Measurements from ENCODE around the gene HEY2.
"Not testable (repeated sequence)": the region's sequence is repeated elsewhere in the genome, so short reads cannot be mapped to it uniquely, and the experiment has no call there.

HEY2 gene

DNA sequence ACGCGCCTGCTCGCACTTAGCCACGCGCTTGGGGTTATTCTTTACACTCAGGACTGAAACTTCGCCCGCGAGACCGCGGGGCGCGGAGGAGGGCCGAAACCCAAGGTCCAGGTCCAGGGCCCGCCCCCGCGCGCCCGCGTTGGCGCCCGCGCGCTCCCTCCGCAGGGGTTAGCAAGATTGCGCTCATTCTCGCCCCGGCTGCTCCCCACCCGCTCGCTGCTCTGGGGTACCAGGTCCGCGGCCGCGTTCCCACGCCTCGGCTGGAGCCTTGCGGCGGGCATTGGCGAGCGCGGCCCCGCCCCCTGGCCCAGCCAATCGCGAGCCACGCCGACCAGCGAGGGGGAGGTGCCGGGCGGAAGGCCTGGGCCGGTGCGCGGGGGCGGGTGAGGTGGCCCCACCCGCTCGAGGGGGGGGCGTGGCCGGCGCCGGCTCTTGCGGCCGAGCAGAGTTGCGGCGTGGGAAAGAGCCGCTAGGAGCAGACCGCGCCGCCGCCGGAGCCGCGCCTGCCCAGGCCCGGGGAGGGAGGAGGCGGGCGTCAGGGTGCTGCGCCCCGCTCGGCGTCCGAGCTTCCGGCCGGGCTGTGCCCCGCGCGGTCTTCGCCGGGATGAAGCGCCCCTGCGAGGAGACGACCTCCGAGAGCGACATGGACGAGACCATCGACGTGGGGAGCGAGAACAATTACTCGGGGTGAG lies at the start of gene HEY2:
TSS of gene HEY2 (plus strand) at position 460 of the 692 bp plus-strand sequence. CDS start at position 605, 145 bp downstream.
- peak; percentile 55 to 98 (median 93) for DNase-seq

GRCh38 chr6:125700581-125701353 lies 48.7 kb upstream of the HEY2 start:
- DNase-seq: peak in 30 of 51 donors; percentile 1 to 81 (median 24)

DNA sequence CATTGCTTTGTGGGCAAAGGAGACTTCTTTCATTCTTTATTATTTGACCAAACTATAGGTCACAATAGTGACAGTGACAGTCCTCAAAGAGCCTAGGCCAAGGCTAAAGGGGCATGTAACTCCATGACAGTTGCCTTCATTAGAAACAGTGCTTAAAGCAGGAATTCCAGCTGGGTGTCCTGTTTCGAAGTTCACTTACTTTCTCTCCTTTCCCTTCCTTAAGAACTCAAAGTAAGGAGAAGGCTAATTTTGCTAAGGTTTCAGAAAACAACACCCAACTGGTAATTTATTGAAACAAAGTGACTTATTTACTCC lies 48.1 kb upstream of the HEY2 start:
- DNase-seq: peak in 1 of 51 donors; percentile 43

DNA sequence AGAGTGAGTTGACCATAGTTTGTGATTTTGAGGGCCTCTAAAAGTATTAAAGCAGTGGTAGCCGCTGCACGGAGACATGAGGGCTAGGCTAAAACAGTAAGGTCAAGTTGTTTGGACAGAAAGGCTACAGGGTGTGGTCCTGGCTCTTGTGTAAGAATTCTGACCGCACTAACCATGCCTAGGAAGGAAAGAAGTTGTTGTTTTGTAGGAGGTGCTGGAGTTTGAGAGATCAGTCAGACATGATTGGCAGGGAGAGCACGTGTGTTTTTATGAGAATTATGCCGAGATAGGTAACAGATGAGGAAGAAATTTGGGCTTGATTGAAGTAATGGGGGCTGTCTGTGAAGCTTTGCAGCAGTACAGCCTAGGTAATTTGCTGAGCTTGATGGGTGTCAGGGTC lies 45.5 kb upstream of the HEY2 start:
- not testable (repeated sequence) for DNase-seq

DNA sequence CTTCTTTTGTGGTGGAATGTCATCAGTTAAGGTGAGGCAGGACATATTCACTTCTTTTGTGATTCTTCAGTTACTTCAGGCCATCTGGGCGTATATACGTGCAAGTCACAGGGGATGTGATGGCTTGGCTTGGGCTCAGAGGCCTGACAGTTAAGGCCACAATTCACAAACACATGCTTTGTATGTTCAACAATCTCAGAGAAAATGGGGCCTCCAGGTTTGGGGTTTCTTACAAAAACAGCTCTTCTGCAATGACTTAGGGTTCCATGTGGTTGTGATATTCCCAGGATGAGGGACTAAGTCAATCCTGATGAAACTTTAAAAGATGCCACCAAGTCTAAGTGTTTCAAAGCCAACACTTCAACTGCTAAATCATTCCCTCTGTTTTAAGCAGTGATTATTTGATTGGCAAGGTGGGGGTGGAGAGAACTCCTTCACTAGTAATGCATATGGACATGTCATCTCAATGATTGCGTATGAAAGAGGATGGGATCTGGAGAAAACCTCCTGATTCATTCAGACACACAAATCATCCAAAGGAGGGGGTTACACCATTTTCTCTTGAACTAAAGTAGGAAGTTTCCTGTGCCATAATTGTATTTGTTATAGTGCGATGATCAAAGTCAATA lies 41.7 kb upstream of the HEY2 start:
- no peak for DNase-seq

GRCh38 chr6:125711013-125711675 lies 38.3 kb upstream of the HEY2 start:
- DNase-seq: no peak

GRCh38 chr6:125714441-125715090 lies 34.9 kb upstream of the HEY2 start:
- no peak for DNase-seq

- no peak for DNase-seq
Observed at GRCh38 chr6:125717120-125717731, 32.2 kb upstream of the HEY2 start.

- no peak for DNase-seq
Observed at GRCh38 chr6:125718109-125718508, 31.3 kb upstream of the HEY2 start.

DNA sequence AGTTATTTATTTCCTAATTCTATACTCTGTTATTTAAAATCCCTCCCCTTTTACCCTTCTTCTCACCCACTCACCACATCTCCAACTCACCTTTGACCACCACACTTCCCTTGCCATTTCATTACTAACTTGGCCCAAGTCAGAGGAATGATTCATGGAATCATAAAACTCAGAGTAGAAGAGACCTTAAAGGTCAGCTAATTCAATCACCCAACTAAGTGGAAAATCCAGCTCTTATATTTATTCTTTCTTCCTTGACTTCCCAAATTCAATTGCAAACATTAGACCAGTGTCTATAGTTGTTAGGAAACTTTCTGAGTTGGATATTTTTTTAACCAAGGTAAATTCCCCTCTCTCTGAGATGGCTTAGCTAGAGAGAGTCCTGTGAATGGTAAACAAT lies 26.5 kb upstream of the HEY2 start:
- DNase-seq: no peak

DNA sequence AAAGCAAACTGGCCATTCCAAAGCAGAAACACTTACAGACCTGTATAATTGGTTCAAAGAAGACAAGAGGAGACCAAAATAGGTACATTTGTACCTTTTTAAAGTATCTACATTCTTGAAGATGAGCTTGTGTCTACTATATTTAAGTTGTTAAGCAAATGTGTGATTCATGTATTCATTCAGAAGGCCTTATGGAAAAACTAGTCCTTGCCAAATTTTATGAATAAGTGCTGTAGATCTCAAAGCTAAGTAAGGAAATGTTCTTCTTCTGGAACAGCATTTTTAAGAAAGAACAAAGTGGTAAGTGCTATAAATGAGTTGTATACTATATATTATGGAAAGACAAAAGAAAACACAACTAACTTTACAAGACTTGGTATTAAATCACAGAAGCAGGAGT lies 22.2 kb upstream of the HEY2 start:
- no peak for DNase-seq

DNA sequence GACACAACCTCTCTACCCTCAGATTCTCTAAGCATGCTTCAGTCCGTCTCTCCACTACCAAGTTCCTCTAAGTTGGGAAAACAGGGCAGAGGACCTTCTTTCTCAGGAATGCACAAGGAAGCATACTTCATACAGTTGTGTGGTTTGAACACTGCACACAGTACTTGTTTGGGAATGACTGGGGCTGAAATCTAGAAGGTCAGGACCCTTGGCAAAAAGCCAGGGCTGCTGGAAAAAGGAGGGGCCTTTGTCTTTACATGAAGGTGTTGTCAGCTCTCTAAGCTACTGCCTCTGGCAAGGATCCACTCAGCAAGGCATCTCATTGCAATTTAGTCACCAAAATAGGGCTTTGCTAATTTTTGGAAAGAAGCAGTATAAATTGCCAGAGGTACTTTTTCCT lies 20.7 kb upstream of the HEY2 start:
- no peak for DNase-seq

GRCh38 chr6:125729983-125730382 lies 19.4 kb upstream of the HEY2 start:
- DNase-seq: no peak

- DNase-seq: no peak
Observed at GRCh38 chr6:125732398-125732797, 17.0 kb upstream of the HEY2 start.

- DNase-seq: peak in 1 of 51 donors; percentile 45
Observed at GRCh38 chr6:125733516-125734300, 15.7 kb upstream of the HEY2 start.

- DNase-seq: no peak
Observed at GRCh38 chr6:125738276-125738675, 11.2 kb upstream of the HEY2 start.

GRCh38 chr6:125739364-125739763 lies 10.1 kb upstream of the HEY2 start:
- DNase-seq: no peak

DNA sequence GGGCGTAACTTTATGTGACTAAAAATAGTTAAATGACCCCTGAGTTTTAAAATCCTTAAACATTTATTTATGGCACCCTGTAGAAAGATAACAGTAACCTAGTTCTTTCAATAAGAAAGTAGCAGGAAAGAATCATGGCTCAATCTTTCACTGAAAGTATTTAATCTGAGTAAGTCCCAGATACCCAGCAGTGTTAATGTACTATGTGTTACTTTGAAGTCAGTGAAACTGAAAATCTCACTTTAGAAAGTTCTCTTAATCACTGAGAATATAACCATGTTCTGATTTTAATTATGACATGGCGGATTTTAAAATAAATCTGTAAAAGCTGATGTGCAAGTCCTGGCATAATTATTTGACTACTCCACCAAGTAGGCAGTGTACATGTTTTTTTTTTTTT lies 8.1 kb upstream of the HEY2 start:
- DNase-seq: no peak

DNA sequence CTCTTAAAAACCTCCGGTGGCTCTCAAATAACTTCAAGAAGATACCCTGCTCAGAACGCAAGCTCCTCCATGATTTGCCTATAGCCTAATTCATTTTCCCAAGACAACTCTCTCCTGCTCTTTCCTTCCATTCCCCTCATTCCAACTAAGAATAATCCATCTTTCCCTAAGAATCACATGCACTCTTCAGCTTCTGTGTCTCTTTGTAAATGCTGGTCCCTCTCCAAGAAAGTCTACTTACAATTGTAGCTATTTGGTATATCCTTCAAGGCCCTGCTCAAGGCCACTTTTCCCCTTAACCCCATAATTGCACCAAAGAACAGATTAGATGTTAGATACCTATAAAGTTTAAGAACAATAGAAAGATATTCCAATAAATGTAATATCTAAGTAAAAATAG lies 7.4 kb upstream of the HEY2 start:
- DNase-seq: no peak

DNA sequence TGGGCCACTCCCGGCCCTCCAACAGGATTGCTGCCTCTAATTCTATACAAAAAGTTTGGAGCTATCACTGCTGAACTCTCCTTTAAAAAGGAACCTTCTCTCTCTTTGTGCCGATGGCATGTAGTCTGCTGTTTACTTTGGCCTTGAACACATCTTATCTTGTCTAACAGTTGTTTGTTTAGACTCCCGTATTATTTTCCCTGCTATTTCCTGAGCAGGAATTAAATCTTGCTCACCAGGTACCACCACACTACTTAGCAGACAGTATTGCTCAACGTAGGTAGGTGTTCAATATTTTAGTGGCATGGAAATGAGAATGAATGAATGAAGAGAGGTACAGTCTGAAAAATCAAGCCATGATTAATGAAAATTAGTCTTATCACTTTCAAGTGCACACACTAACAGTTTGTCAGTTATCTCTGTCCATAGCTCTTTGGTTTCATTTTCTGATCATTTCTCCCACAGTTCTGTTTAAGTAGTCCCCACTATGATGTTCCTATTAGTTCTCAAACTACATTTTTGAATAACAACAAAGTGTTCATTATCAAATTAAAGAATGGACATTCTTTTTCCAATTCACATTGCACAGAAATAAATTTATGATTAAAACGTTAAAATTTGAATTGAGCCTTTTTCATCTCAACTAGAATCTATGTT lies 6.8 kb upstream of the HEY2 start:
- DNase-seq: peak in 2 of 51 donors; percentile 31 to 34

All from hypothalamus (tissue), 51 donors.